Measurements from ENCODE around the gene BRDT.

BRDT gene

GRCh38 chr1:91993256-91993655 lies 44.1 kb downstream of the BRDT start:
- Histone ChIP-seq H4K20me1 (ENCODE audit: insufficient read depth, low read length) (no peaks in the 10 kb centered on the region), H3K4me3 (ENCODE audit: low read length) (no peak overlapping the region), H2AFZ (ENCODE audit: low read length) (no peak overlapping the region), H3K4me2 (ENCODE audit: low read depth, low read length) (no peak overlapping the region), H3K4me1 (ENCODE audit: low read length) (no peaks in the 10 kb centered on the region), H3K9ac (ENCODE audit: low read length) (no peak overlapping the region), H3K79me2 (ENCODE audit: low read length) (no peaks in the 10 kb centered on the region), H3F3A (ENCODE audit: insufficient read depth, low read length) (no peaks in the 10 kb centered on the region), H3K27me3 (replicated peaks; ENCODE audit: insufficient read depth, low read length) (no peaks in the 10 kb centered on the region), H3K9me3 (replicated peaks; ENCODE audit: insufficient read depth, low read length) (no peaks in the 10 kb centered on the region), H3K27ac (ENCODE audit: low read length) (no peak overlapping the region), H3K9me2 (replicated peaks; ENCODE audit: insufficient read depth, low read length) (no peaks in the 10 kb centered on the region), H3K36me3 (replicated peaks; ENCODE audit: insufficient read depth, low read length) (no peaks in the 10 kb centered on the region)
- no peak for TF ChIP-seq EZH2 (optimal IDR thresholded peaks at IDR 0.05; ENCODE audit: low read depth, low read length)
- TF ChIP-seq EZH2phosphoT487 (IDR thresholded peaks at IDR 0.05; ENCODE audit: low read length) = no peak
- TF ChIP-seq CTCF (IDR thresholded peaks at IDR 0.05; ENCODE audit: low read length) = no peak
- no peak for DNase-seq

GRCh38 chr1:91997607-91998195 lies 48.5 kb downstream of the BRDT start:
- Histone ChIP-seq H3K4me2 (ENCODE audit: low read depth, low read length) (no peak overlapping the region), H3F3A (ENCODE audit: insufficient read depth, low read length) (no peaks in the 10 kb centered on the region), H2AFZ (ENCODE audit: low read length) (no peak overlapping the region), H3K9me3 (replicated peaks; ENCODE audit: insufficient read depth, low read length) (no peaks in the 10 kb centered on the region), H3K27ac (ENCODE audit: low read length) (no peak overlapping the region), H3K27me3 (replicated peaks; ENCODE audit: insufficient read depth, low read length) (no peaks in the 10 kb centered on the region), H3K4me3 (ENCODE audit: low read length) (no peak overlapping the region), H3K79me2 (ENCODE audit: low read length) (no peaks in the 10 kb centered on the region), H4K20me1 (ENCODE audit: insufficient read depth, low read length) (no peaks in the 10 kb centered on the region), H3K9me2 (replicated peaks; ENCODE audit: insufficient read depth, low read length) (no peaks in the 10 kb centered on the region), H3K9ac (ENCODE audit: low read length) (no peak overlapping the region), H3K36me3 (replicated peaks; ENCODE audit: insufficient read depth, low read length) (no peaks in the 10 kb centered on the region), H3K4me1 (ENCODE audit: low read length) (no peaks in the 10 kb centered on the region)
- TF ChIP-seq CTCF (IDR thresholded peaks at IDR 0.05; ENCODE audit: low read length) (peak; percentile 60), EZH2 (optimal IDR thresholded peaks at IDR 0.05; ENCODE audit: low read depth, low read length) (no peak), EZH2phosphoT487 (IDR thresholded peaks at IDR 0.05; ENCODE audit: low read length) (no peak)
- DNase-seq = peak; percentile 45

- H3K4me1 ChIP-seq (ENCODE audit: low read length) = no peaks in the 10 kb centered on the region
- no peak overlapping the region for H3K27ac ChIP-seq (ENCODE audit: low read length)
- no peaks in the 10 kb centered on the region for H4K20me1 ChIP-seq (ENCODE audit: insufficient read depth, low read length)
- DNase-seq = no peak
- no peaks in the 10 kb centered on the region for H3K79me2 ChIP-seq (ENCODE audit: low read length)
- no peak overlapping the region for H2AFZ ChIP-seq (ENCODE audit: low read length)
- no peak overlapping the region for H3K4me2 ChIP-seq (ENCODE audit: low read depth, low read length)
- H3K4me3 ChIP-seq (ENCODE audit: low read length) = no peak overlapping the region
- H3F3A ChIP-seq (ENCODE audit: insufficient read depth, low read length) = no peaks in the 10 kb centered on the region
- H3K9ac ChIP-seq (ENCODE audit: low read length) = no peak overlapping the region
- no peaks in the 10 kb centered on the region for H3K27me3 ChIP-seq (replicated peaks; ENCODE audit: insufficient read depth, low read length)
- no peaks in the 10 kb centered on the region for H3K36me3 ChIP-seq (replicated peaks; ENCODE audit: insufficient read depth, low read length)
- no peak for TF ChIP-seq EZH2phosphoT487 (IDR thresholded peaks at IDR 0.05; ENCODE audit: low read length)
- TF ChIP-seq CTCF (IDR thresholded peaks at IDR 0.05; ENCODE audit: low read length) = no peak
- no peak for TF ChIP-seq EZH2 (optimal IDR thresholded peaks at IDR 0.05; ENCODE audit: low read depth, low read length)
- H3K9me3 ChIP-seq (replicated peaks; ENCODE audit: insufficient read depth, low read length) = no peaks in the 10 kb centered on the region
- H3K9me2 ChIP-seq (replicated peaks; ENCODE audit: insufficient read depth, low read length) = no peaks in the 10 kb centered on the region
Measured at GRCh38 chr1:92004129-92004528, 54.9 kb downstream of the BRDT start.
